Measurements from ENCODE around the gene NUDT2.
"Not testable (repeated sequence)": the region's sequence is repeated elsewhere in the genome, so short reads cannot be mapped to it uniquely, and the experiment has no call there.

The NUDT2 gene
- total RNA-seq, result 11.8 to 17.4 (median 13.7) reads per million in 4 experiments

GRCh38 chr9:34328987-34329832, at the start of gene NUDT2, which contains the start of gene KIF24:
Gene NUDT2, plus strand, starts transcription at chr9:34329569. Its CDS starts 9,471 bp downstream, at chr9:34339040.
Gene KIF24, minus strand, starts transcription at chr9:34329268. Its CDS starts 17,922 bp downstream, at chr9:34311346.
- peak; percentile 94 for DNase-seq

- no peak for DNase-seq
Observed at GRCh38 chr9:34282096-34282495, 47.3 kb upstream of the NUDT2 start.

GRCh38 chr9:34289159-34289558, 40.2 kb upstream of the NUDT2 start:
- DNase-seq, result no peak

- DNase-seq, result no peak
Observed at GRCh38 chr9:34291023-34291422, 38.3 kb upstream of the NUDT2 start.

GRCh38 chr9:34291423-34291822, 37.9 kb upstream of the NUDT2 start:
- DNase-seq, result no peak

- DNase-seq, result no peak
Observed at GRCh38 chr9:34292552-34292951, 36.8 kb upstream of the NUDT2 start.

- DNase-seq, result not testable (repeated sequence)
Observed at GRCh38 chr9:34301064-34301463, 28.3 kb upstream of the NUDT2 start.

GRCh38 chr9:34308316-34308715, 21.1 kb upstream of the NUDT2 start:
- DNase-seq, result not testable (repeated sequence)

GRCh38 chr9:34310215-34310614, 19.2 kb upstream of the NUDT2 start:
- no peak for DNase-seq

GRCh38 chr9:34311499-34312185, 17.7 kb upstream of the NUDT2 start:
- DNase-seq, result no peak

- no peak for DNase-seq
Observed at GRCh38 chr9:34317436-34317835, 11.9 kb upstream of the NUDT2 start.

- no peak for DNase-seq
Observed at GRCh38 chr9:34318163-34318790, 11.1 kb upstream of the NUDT2 start.

GRCh38 chr9:34321451-34321850, 7.9 kb upstream of the NUDT2 start:
- no peak for DNase-seq

GRCh38 chr9:34322899-34323591, 6.3 kb upstream of the NUDT2 start:
- no peak for DNase-seq

GRCh38 chr9:34326690-34327089, 2.7 kb upstream of the NUDT2 start:
- DNase-seq, result no peak

GRCh38 chr9:34328500-34328986, 826 bp upstream of the NUDT2 start:
- DNase-seq, result no peak

GRCh38 chr9:34331196-34331595, 1.8 kb downstream of the NUDT2 start:
- no peak for DNase-seq

- no peak for DNase-seq
Observed at GRCh38 chr9:34332076-34332964, 3.0 kb downstream of the NUDT2 start.

GRCh38 chr9:34333836-34334235, 4.5 kb downstream of the NUDT2 start:
- no peak for DNase-seq

- no peak for DNase-seq
Observed at GRCh38 chr9:34334337-34334824, 5.0 kb downstream of the NUDT2 start.

GRCh38 chr9:34334916-34335315, 5.5 kb downstream of the NUDT2 start:
- no peak for DNase-seq

Measured in effector CD8-positive, alpha-beta T cell (primary cell).